ENCODE data around the gene IL3. TPM values are rescaled to one million over a fixed set of nuclear protein-coding genes. Genes with fewer than 3 reads are reported as not detected.

The IL3 gene
- total and polyA plus RNA-seq, 9 of the 15 experiments (the other 6 are each of a cell fraction or from before 2014, with no cell fraction given), result not detected

DNA sequence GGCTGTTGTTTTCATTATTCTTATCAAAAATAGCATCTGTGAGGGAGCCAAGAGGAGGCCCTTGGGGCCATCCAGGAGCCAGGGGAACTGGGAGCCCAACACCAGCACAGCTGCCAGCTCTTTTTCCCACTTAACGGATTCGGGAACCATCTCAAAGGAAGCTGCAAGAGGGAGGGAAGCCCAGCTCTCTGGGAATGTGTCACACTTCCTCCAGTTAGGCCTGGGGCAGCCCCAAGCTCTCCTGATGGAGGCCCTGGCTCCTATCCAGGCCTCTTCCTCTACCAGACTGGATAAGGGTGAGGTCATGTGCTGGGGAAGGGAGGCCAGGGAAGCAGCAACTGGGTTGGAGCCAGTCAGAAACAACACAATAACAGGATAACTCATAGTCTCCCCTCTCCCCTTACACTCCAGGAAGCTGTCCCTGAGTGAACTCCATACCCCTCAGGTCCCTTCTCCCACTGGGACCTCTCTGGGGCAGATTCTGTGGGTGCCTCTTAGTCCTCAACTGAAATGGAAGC is 25.9 kb downstream of the IL3 start (continued):
- no peak for TF ChIP-seq U2AF2 (optimal IDR thresholded peaks at IDR 0.05; ENCODE audit: low read depth, low read length)
- TF ChIP-seq ZNF324 (CRISPR knock-in tag; IDR thresholded peaks at IDR 0.05), result no peak
- TF ChIP-seq ADNP (tag; IDR thresholded peaks at IDR 0.05), result no peak
- TF ChIP-seq, protein P1, sequence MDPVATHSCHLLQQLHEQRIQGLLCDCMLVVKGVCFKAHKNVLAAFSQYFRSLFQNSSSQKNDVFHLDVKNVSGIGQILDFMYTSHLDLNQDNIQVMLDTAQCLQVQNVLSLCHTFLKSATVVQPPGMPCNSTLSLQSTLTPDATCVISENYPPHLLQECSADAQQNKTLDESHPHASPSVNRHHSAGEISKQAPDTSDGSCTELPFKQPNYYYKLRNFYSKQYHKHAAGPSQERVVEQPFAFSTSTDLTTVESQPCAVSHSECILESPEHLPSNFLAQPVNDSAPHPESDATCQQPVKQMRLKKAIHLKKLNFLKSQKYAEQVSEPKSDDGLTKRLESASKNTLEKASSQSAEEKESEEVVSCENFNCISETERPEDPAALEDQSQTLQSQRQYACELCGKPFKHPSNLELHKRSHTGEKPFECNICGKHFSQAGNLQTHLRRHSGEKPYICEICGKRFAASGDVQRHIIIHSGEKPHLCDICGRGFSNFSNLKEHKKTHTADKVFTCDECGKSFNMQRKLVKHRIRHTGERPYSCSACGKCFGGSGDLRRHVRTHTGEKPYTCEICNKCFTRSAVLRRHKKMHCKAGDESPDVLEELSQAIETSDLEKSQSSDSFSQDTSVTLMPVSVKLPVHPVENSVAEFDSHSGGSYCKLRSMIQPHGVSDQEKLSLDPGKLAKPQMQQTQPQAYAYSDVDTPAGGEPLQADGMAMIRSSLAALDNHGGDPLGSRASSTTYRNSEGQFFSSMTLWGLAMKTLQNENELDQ (CRISPR knock-in tag; IDR thresholded peaks at IDR 0.05; ENCODE audit: borderline replicate concordance), result no peak
- TF ChIP-seq BRD9 (IDR thresholded peaks at IDR 0.05; ENCODE audit: low read depth, partially characterized antibody), result no peak
- TF ChIP-seq, protein P2, sequence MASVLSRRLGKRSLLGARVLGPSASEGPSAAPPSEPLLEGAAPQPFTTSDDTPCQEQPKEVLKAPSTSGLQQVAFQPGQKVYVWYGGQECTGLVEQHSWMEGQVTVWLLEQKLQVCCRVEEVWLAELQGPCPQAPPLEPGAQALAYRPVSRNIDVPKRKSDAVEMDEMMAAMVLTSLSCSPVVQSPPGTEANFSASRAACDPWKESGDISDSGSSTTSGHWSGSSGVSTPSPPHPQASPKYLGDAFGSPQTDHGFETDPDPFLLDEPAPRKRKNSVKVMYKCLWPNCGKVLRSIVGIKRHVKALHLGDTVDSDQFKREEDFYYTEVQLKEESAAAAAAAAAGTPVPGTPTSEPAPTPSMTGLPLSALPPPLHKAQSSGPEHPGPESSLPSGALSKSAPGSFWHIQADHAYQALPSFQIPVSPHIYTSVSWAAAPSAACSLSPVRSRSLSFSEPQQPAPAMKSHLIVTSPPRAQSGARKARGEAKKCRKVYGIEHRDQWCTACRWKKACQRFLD (CRISPR knock-in tag; IDR thresholded peaks at IDR 0.05), result peak; percentile 69; the same call in 1 of the 2 replicates
- TF ChIP-seq L3MBTL2 (IDR thresholded peaks at IDR 0.05), result peak; percentile 65; the same call in 1 of the 2 replicates
- no peak for TF ChIP-seq KLF13 (tag; IDR thresholded peaks at IDR 0.05; ENCODE audit: borderline replicate concordance, low read depth)
- TF ChIP-seq ZNF274 (IDR thresholded peaks at IDR 0.05; ENCODE audit: borderline replicate concordance, low read depth, low read length), result no peak
- TF ChIP-seq ERF (CRISPR knock-in tag; IDR thresholded peaks at IDR 0.05), result no peak
- TF ChIP-seq, protein P3, sequence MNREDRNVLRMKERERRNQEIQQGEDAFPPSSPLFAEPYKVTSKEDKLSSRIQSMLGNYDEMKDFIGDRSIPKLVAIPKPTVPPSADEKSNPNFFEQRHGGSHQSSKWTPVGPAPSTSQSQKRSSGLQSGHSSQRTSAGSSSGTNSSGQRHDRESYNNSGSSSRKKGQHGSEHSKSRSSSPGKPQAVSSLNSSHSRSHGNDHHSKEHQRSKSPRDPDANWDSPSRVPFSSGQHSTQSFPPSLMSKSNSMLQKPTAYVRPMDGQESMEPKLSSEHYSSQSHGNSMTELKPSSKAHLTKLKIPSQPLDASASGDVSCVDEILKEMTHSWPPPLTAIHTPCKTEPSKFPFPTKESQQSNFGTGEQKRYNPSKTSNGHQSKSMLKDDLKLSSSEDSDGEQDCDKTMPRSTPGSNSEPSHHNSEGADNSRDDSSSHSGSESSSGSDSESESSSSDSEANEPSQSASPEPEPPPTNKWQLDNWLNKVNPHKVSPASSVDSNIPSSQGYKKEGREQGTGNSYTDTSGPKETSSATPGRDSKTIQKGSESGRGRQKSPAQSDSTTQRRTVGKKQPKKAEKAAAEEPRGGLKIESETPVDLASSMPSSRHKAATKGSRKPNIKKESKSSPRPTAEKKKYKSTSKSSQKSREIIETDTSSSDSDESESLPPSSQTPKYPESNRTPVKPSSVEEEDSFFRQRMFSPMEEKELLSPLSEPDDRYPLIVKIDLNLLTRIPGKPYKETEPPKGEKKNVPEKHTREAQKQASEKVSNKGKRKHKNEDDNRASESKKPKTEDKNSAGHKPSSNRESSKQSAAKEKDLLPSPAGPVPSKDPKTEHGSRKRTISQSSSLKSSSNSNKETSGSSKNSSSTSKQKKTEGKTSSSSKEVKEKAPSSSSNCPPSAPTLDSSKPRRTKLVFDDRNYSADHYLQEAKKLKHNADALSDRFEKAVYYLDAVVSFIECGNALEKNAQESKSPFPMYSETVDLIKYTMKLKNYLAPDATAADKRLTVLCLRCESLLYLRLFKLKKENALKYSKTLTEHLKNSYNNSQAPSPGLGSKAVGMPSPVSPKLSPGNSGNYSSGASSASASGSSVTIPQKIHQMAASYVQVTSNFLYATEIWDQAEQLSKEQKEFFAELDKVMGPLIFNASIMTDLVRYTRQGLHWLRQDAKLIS (CRISPR knock-in tag; IDR thresholded peaks at IDR 0.05), result no peak
- no peak; the same call in 1 of the 2 replicates for TF ChIP-seq GABPA (tag; conservative IDR thresholded peaks at IDR 0.05; ENCODE audit: low read depth)
- TF ChIP-seq POLR3G (IDR thresholded peaks at IDR 0.05; ENCODE audit: extremely low read depth, insufficient read length, insufficient replicate concordance), result no peak
- TF ChIP-seq SOX6 (IDR thresholded peaks at IDR 0.05), result 0 out of 2 replicates have a peak, but pooled peaks have one; percentile 18
- no peak for TF ChIP-seq PYGO2 (tag; IDR thresholded peaks at IDR 0.05)
- no peak for TF ChIP-seq ZFX (CRISPR knock-in tag; IDR thresholded peaks at IDR 0.05)
- TF ChIP-seq, protein P4, sequence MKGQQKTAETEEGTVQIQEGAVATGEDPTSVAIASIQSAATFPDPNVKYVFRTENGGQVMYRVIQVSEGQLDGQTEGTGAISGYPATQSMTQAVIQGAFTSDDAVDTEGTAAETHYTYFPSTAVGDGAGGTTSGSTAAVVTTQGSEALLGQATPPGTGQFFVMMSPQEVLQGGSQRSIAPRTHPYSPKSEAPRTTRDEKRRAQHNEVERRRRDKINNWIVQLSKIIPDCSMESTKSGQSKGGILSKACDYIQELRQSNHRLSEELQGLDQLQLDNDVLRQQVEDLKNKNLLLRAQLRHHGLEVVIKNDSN (CRISPR knock-in tag; IDR thresholded peaks at IDR 0.05), result peak; percentile 52
- no peak for TF ChIP-seq FOXA3 (CRISPR knock-in tag; conservative IDR thresholded peaks at IDR 0.05 in 1 of 2, IDR thresholded peaks at IDR 0.05 in 1 of 2)
- no peak for TF ChIP-seq MTA2 (IDR thresholded peaks at IDR 0.05; ENCODE audit: low read depth)
- no peak for TF ChIP-seq RHOXF2B (CRISPR knock-in tag; conservative IDR thresholded peaks at IDR 0.05)
- no peak for TF ChIP-seq TRIM28 (IDR thresholded peaks at IDR 0.05)

All from K562 (cell line).